OCI-LY7 (cell line): Measurements from ENCODE around the gene KIF1A. TPM values are rescaled to one million over a fixed set of nuclear protein-coding genes. Genes with fewer than 3 reads are reported as not detected.

Experiments used
- BruUV-seq: library from RNA; stranded (reverse); fragments of 400-500 nt; replicated peaks from 2 replicates; lab custom pipeline; 2021; lab: Mats Ljungman, UMichigan
- CTCF ChIA-PET: fragments of 300-600 bp; sonication (Branson Sonifier 250); formaldehyde crosslinking; loops from one replicate; lab custom pipeline; 2022; ENCODE audit warnings: antibody characterized with exemption; ENCODE audit not compliant: unreplicated experiment; lab: Charles Lee
- POLR2A ChIA-PET: fragments of 300-600 bp; sonication (Branson Sonifier 250); formaldehyde crosslinking; loops from one replicate; lab custom pipeline; 2022; ENCODE audit warnings: antibody characterized with exemption; lab: Charles Lee
- DNase-seq: peaks from one replicate; pipeline ENCODE4 v3.0.0-alpha.2; 2015; ENCODE audit warnings: low spot score
- H2AFZ ChIP-seq: fragments of 200-600 bp; sonication (generic), shearing (Covaris generic); 2 replicates; pipeline ENCODE4 v1.6.1; 2014; ENCODE audit warnings: mild to moderate bottlenecking, antibody characterized with exemption, low read length, moderate library complexity
- H3K27ac ChIP-seq: fragments of 200-600 bp; sonication (generic); 2 replicates; pipeline ENCODE4 v1.5.1; 2014; ENCODE audit warnings: mixed run types, low read depth, mild to moderate bottlenecking, moderate library complexity, low read length, inconsistent platforms; ENCODE audit not compliant: poor library complexity, severe bottlenecking
- H3K36me3 ChIP-seq: fragments of 200-600 bp; sonication (generic); 2 replicates; pipeline ENCODE4 v1.6.1; 2014; ENCODE audit warnings: mild to moderate bottlenecking, antibody characterized with exemption, low read length, moderate library complexity, mixed read lengths; ENCODE audit not compliant: insufficient read depth
- H3K4me1 ChIP-seq: fragments of 200-600 bp; sonication (generic); 2 replicates; pipeline ENCODE4 v1.5.1; 2014; ENCODE audit warnings: mild to moderate bottlenecking, low read length; ENCODE audit not compliant: insufficient read depth, poor library complexity, severe bottlenecking
- H3K4me2 ChIP-seq: fragments of 200-600 bp; sonication (generic); 2 replicates; pipeline ENCODE4 v1.6.1; 2014; ENCODE audit warnings: mild to moderate bottlenecking, low read length
- H3K4me3 ChIP-seq: fragments of 200-600 bp; sonication (generic); 2 replicates; pipeline ENCODE4 v1.5.1; 2014; ENCODE audit warnings: mild to moderate bottlenecking, low read depth, low read length; ENCODE audit not compliant: poor library complexity, severe bottlenecking
- H3K79me2 ChIP-seq: fragments of 200-600 bp; sonication (generic); 2 replicates; pipeline ENCODE4 v1.6.1; 2016; ENCODE audit warnings: low read depth, mild to moderate bottlenecking, low read length, moderate library complexity, mixed read lengths; ENCODE audit not compliant: insufficient read depth
- H3K9me2 ChIP-seq: fragments of 200-600 bp; sonication (generic); 2 replicates; pipeline ENCODE4 v1.6.1; 2016; ENCODE audit warnings: mild to moderate bottlenecking, low read length, mixed read lengths; ENCODE audit not compliant: insufficient read depth
- H3K9me3 ChIP-seq: fragments of 200-600 bp; sonication (generic); 2 replicates; pipeline ENCODE4 v1.6.1; 2014; ENCODE audit warnings: mild to moderate bottlenecking, mixed run types, low read length, mixed read lengths
- H4K20me1 ChIP-seq: fragments of 200-600 bp; sonication (generic); 2 replicates; pipeline ENCODE4 v1.6.1; 2014; ENCODE audit warnings: mild to moderate bottlenecking, antibody characterized with exemption, low read length, moderate library complexity, mixed read lengths; ENCODE audit not compliant: insufficient read depth
- EZH2phosphoT487 ChIP-seq: fragments of 200-600 bp; sonication (generic); IDR thresholded peaks from 2 replicates; pipeline ENCODE4 v1.6.1; 2018; ENCODE audit warnings: low read depth, borderline replicate concordance, mild to moderate bottlenecking, mixed run types, antibody characterized with exemption, low read length, moderate library complexity, mixed read lengths
- intact Hi-C: fragments of 100-400 bp; cut with micrococcal nuclease; formaldehyde crosslinking; loops from one replicate; pipeline ENCODE4 v1.10.0; 2022; ENCODE audit not compliant: unreplicated experiment
- total RNA-seq, 2 experiments: library from RNA; depleted of rRNA in 1 of 2; stranded (reverse); fragments of >200 nt in 1 of 2; shearing (Covaris generic) in 1 of 2; gene quantifications; 2 replicates each; pipeline ENCODE4 v1.2.3, GENCODE V29; 2014 to 2022
- TF ChIP-seq, protein P1 (sequence below): fragments of 200-600 bp; sonication (generic); conservative IDR thresholded peaks from 2 replicates; pipeline ENCODE4 v1.5.1; 2014; ENCODE audit warnings: mild to moderate bottlenecking, antibody characterized with exemption, low read length, moderate library complexity, mixed read lengths

KIF1A gene
- total RNA-seq, 2 experiments from 2014 or later: not detected

- no peak overlapping the region for H2AFZ ChIP-seq
- no peaks in the 10 kb centered on the region for H3K79me2 ChIP-seq
- ChIA-PET CTCF (no interaction called here), POLR2A (no interaction called here)
- BruUV-seq: no TSS peak
- no peaks in the 10 kb centered on the region for H4K20me1 ChIP-seq
- H3K36me3 ChIP-seq: no peaks in the 10 kb centered on the region
- H3K9me3 ChIP-seq: no peaks in the 10 kb centered on the region
- TF ChIP-seq, protein P1, sequence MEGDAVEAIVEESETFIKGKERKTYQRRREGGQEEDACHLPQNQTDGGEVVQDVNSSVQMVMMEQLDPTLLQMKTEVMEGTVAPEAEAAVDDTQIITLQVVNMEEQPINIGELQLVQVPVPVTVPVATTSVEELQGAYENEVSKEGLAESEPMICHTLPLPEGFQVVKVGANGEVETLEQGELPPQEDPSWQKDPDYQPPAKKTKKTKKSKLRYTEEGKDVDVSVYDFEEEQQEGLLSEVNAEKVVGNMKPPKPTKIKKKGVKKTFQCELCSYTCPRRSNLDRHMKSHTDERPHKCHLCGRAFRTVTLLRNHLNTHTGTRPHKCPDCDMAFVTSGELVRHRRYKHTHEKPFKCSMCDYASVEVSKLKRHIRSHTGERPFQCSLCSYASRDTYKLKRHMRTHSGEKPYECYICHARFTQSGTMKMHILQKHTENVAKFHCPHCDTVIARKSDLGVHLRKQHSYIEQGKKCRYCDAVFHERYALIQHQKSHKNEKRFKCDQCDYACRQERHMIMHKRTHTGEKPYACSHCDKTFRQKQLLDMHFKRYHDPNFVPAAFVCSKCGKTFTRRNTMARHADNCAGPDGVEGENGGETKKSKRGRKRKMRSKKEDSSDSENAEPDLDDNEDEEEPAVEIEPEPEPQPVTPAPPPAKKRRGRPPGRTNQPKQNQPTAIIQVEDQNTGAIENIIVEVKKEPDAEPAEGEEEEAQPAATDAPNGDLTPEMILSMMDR: no peak
- no peak for TF ChIP-seq EZH2phosphoT487
- no peak overlapping the region for H3K27ac ChIP-seq
- no peak overlapping the region for H3K4me3 ChIP-seq
- H3K4me2 ChIP-seq: no peak overlapping the region
- DNase-seq: no peak
- no peaks in the 10 kb centered on the region for H3K9me2 ChIP-seq
- no peaks in the 10 kb centered on the region for H3K4me1 ChIP-seq
- intact Hi-C loops: no loop called here
These were observed 24.0 kb downstream of the KIF1A start for GRCh38 chr2:240795916-240796510.

GRCh38 chr2:240795454-240795853 is 24.6 kb downstream of the KIF1A start:
- Histone ChIP-seq H4K20me1 (no peaks in the 10 kb centered on the region), H3K4me2 (no peak overlapping the region), H3K79me2 (no peaks in the 10 kb centered on the region), H3K9me2 (no peaks in the 10 kb centered on the region), H2AFZ (no peak overlapping the region), H3K36me3 (no peaks in the 10 kb centered on the region), H3K4me3 (no peak overlapping the region), H3K9me3 (no peaks in the 10 kb centered on the region), H3K4me1 (no peaks in the 10 kb centered on the region), H3K27ac (no peak overlapping the region)
- DNase-seq: no peak
- ChIA-PET CTCF (no interaction called here), POLR2A (interaction anchor here (1.1 kb wide), 1 partner anchor 8 kb away, joined by 3 read pairs; no protein-coding TSS in a partner anchor)
- intact Hi-C loops: no loop called here
- TF ChIP-seq, protein P1: no peak
- TF ChIP-seq EZH2phosphoT487: no peak
- no TSS peak for BruUV-seq

DNA sequence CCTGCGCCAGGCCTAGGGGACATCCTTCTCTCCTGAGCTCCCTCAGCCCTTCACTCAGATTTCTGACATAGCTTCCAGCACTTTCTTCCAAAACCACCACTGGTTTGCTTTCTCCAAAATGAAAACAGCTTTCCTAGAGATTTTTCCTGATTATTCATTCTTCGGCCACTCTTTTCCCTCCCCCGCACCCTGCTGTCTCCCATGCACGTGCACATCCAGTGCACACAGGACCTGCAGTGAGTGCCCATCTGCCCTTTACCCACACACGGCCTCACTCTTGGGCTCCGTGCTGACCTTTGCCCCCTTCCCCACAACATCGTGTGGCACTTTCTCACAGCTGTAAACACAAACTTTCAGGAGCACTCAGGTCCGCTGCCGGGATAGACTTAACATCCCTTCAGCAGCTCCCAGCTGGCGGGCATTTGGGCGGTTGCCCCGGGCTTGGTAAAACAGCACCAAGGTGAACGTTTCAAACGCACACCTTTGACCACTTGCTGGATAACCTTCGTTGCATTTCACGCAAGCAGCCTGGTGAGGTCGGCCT is 25.8 kb downstream of the KIF1A start:
- no peaks in the 10 kb centered on the region for H3K36me3 ChIP-seq
- ChIA-PET CTCF (no interaction called here), POLR2A (no interaction called here)
- no peak overlapping the region for H2AFZ ChIP-seq
- no peaks in the 10 kb centered on the region for H3K9me3 ChIP-seq
- TF ChIP-seq EZH2phosphoT487: no peak
- TF ChIP-seq, protein P1: no peak
- H3K79me2 ChIP-seq: no peaks in the 10 kb centered on the region
- no TSS peak for BruUV-seq
- H3K4me2 ChIP-seq: no peak overlapping the region
- H4K20me1 ChIP-seq: no peaks in the 10 kb centered on the region
- DNase-seq: no peak
- intact Hi-C loops: no loop called here
- H3K27ac ChIP-seq: no peak overlapping the region
- no peaks in the 10 kb centered on the region for H3K9me2 ChIP-seq
- H3K4me3 ChIP-seq: no peak overlapping the region
- no peaks in the 10 kb centered on the region for H3K4me1 ChIP-seq
